Neural cell (in vitro differentiated cells): Measurements from ENCODE around the gene TCOF1. TPM values are rescaled to one million over a fixed set of nuclear protein-coding genes. Genes with fewer than 3 reads are reported as not detected.

ENCODE experiments used
- H2AFZ ChIP-seq: fragments of 200-600, 300-800 bp; sonication (generic), shearing (Covaris generic); 2 replicates; pipeline ENCODE4 v1.6.0; 2014; ENCODE audit warnings: low read depth, mild to moderate bottlenecking, antibody characterized with exemption, low read length, moderate library complexity
- H3F3A ChIP-seq: fragments of 200-600 bp; shearing (Covaris generic); 2 replicates; pipeline ENCODE4 v1.6.1; 2016; ENCODE audit warnings: mild to moderate bottlenecking, moderate library complexity, mixed read lengths, antibody characterized with exemption, low read length; ENCODE audit not compliant: insufficient read depth, poor library complexity, severe bottlenecking
- H3K27ac ChIP-seq: fragments of 200-600, 300-800 bp; sonication (generic), shearing (Covaris generic); 2 replicates; pipeline ENCODE4 v1.5.1; 2014; ENCODE audit warnings: mild to moderate bottlenecking, low read length, moderate library complexity
- H3K27me3 ChIP-seq: fragments of 300-800, 200-600 bp; sonication (generic), shearing (Covaris generic); 2 replicates; pipeline ENCODE4 v1.6.0; 2014; ENCODE audit warnings: mild to moderate bottlenecking, low read depth, low read length, moderate library complexity; ENCODE audit not compliant: insufficient read depth
- H3K36me3 ChIP-seq: fragments of 300-800, 200-600 bp; sonication (generic), shearing (Covaris generic); 2 replicates; pipeline ENCODE4 v1.5.1; 2014; ENCODE audit warnings: mild to moderate bottlenecking, antibody characterized with exemption, low read length, moderate library complexity; ENCODE audit not compliant: insufficient read depth
- H3K4me2 ChIP-seq: fragments of 300-800, 200-600 bp; sonication (generic), shearing (Covaris generic); 2 replicates; pipeline ENCODE4 v1.6.0; 2014; ENCODE audit warnings: mild to moderate bottlenecking, low read length
- H3K4me3 ChIP-seq: fragments of 300-800, 200-600 bp; sonication (generic), shearing (Covaris generic); 2 replicates; pipeline ENCODE4 v1.5.1; 2014; ENCODE audit warnings: mild to moderate bottlenecking, low read length, moderate library complexity
- H3K79me2 ChIP-seq: fragments of 200-600 bp; shearing (Covaris generic); replicated peaks from 2 replicates; pipeline ENCODE4 v1.6.0; 2014; ENCODE audit warnings: mild to moderate bottlenecking, low read length, moderate library complexity; ENCODE audit not compliant: insufficient read depth
- H3K9ac ChIP-seq: fragments of 300-800, 200-600 bp; sonication (generic), shearing (Covaris generic); 2 replicates; pipeline ENCODE4 v1.6.1; 2016; ENCODE audit warnings: mild to moderate bottlenecking, low read length, mixed read lengths
- H3K9me2 ChIP-seq: fragments of 200-600 bp; shearing (Covaris generic); 2 replicates; pipeline ENCODE4 v1.6.1; 2016; ENCODE audit warnings: mild to moderate bottlenecking, low read length, mixed read lengths; ENCODE audit not compliant: insufficient read depth
- H3K9me3 ChIP-seq: fragments of 200-600, 300-800 bp; sonication (generic), shearing (Covaris generic); 2 replicates; pipeline ENCODE4 v1.6.1; 2016; ENCODE audit warnings: mild to moderate bottlenecking, mixed run types, low read length, moderate library complexity, mixed read lengths
- H4K20me1 ChIP-seq: fragments of 200-600 bp; shearing (Covaris generic); 2 replicates; pipeline ENCODE4 v1.6.1; 2016; ENCODE audit warnings: mild to moderate bottlenecking, mixed run types; ENCODE audit not compliant: insufficient read depth
- EP300 ChIP-seq: fragments of 450-650 bp; conservative IDR thresholded peaks from 2 replicates; pipeline ENCODE4 v1.6.1; 2014; ENCODE audit warnings: antibody characterized with exemption, mild to moderate bottlenecking, moderate library complexity; ENCODE audit not compliant: poor library complexity, severe bottlenecking
- EZH2 ChIP-seq: fragments of 200-600, 300-800 bp; shearing (Covaris generic), sonication (generic); IDR thresholded peaks from 2 replicates; pipeline ENCODE4 v1.6.1; 2014; ENCODE audit warnings: antibody characterized with exemption, low read length, borderline replicate concordance, mild to moderate bottlenecking; ENCODE audit not compliant: insufficient read depth, poor library complexity, severe bottlenecking
- MXI1 ChIP-seq: fragments of 450-650 bp; conservative IDR thresholded peaks from 2 replicates; pipeline ENCODE4 v1.6.1; 2014; ENCODE audit warnings: antibody characterized with exemption, mild to moderate bottlenecking; ENCODE audit not compliant: poor library complexity, severe bottlenecking
- POLR2AphosphoS5 ChIP-seq: IDR thresholded peaks from 2 replicates; pipeline ENCODE4 v1.6.1; 2012
- RAD21 ChIP-seq: fragments of 450-650 bp; conservative IDR thresholded peaks from 2 replicates; pipeline ENCODE4 v1.6.1; 2014; ENCODE audit warnings: antibody characterized with exemption, mild to moderate bottlenecking, moderate library complexity
- SMC3 ChIP-seq: fragments of 450-650 bp; conservative IDR thresholded peaks from 2 replicates; pipeline ENCODE4 v1.6.1; 2014; ENCODE audit warnings: antibody characterized with exemption, mild to moderate bottlenecking, moderate library complexity; ENCODE audit not compliant: poor library complexity
- TAF1 ChIP-seq: IDR thresholded peaks from 2 replicates; pipeline ENCODE4 v1.6.1; 2012; ENCODE audit warnings: low read depth
- polyA plus RNA-seq: library from polyadenylated mRNA; depleted of rRNA; stranded (reverse); fragments of >200 nt; gene quantifications from 2 replicates; pipeline ENCODE4 v1.2.3, GENCODE V29; 2014
- TF ChIP-seq, protein P1 (sequence below): IDR thresholded peaks from 2 replicates; pipeline ENCODE4 v1.6.1; 2012; ENCODE audit warnings: borderline replicate concordance
- TF ChIP-seq, protein P2 (sequence below): fragments of 450-650 bp; IDR thresholded peaks from 2 replicates; pipeline ENCODE4 v1.5.1; 2014; ENCODE audit warnings: antibody characterized with exemption, mild to moderate bottlenecking, moderate library complexity; ENCODE audit not compliant: poor library complexity, severe bottlenecking

Gene TCOF1
- polyA plus RNA-seq, 1 donor from 2014 or later = 6.5 TPM

DNA sequence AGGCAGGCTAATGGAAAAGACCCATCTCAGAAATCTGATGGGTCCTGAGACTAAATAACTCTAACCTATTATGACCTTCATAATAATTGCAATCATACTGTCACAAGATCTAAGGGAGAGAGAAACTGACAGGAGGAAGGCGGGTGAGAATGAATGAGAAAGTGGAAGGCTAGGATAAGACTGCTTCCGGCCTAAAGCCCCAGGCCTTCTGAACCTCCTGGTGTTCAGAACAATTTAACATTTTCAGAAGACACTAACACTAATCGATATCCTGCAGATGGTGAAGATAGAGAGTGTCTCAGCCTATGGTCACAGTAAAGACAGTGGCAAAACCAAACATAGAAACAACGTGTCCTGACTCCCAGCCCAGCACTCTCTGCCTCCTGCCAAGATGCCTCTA lies 90.8 kb downstream of the TCOF1 start:
- no peaks in the 10 kb centered on the region for H3K36me3 ChIP-seq

DNA sequence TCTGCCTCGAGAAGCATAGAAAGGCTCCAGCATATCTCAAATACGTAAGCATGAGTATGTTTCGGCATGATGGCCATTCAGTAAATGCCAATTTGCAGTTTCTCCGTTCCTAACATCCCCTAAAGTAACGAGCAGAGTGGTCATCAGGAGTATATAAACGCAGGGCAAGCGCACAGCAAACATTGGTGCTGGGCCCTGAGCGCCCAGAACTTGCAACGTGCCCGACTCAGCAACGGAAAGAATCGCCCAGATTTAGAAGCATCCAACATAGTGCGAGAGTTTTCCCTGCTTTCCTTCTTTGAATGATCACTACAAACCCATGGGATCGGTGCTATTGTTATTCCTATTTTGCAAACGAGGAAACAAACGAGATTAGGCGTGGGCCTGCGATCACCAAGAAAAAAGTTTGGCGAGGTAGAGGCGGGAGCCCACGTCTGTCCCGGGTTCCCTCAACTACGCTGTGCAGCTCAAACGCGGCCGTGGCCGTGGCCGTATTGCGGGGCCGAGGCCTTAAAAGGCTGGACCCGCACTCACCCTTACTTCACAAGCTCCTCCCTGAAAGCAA lies 91.5 kb downstream of the TCOF1 start:
- peak overlapping the region; percentile 91 for H3K4me2 ChIP-seq
- H3K9me2 ChIP-seq = no peaks in the 10 kb centered on the region
- no peaks in the 10 kb centered on the region for H3K9me3 ChIP-seq
- H3K27me3 ChIP-seq = no peaks in the 10 kb centered on the region
- no peaks in the 10 kb centered on the region for H3F3A ChIP-seq
- H3K4me3 ChIP-seq = peak overlapping the region; percentile 79
- no peaks in the 10 kb centered on the region for H3K36me3 ChIP-seq
- H3K79me2 ChIP-seq = peaks cover 19% of the 10 kb centered on the region
- peak overlapping the region; percentile 78 for H2AFZ ChIP-seq
- TF ChIP-seq POLR2AphosphoS5 = no peak
- no peak for TF ChIP-seq RAD21
- TF ChIP-seq TAF1 = no peak
- no peak for TF ChIP-seq EZH2
- no peak for TF ChIP-seq EP300
- TF ChIP-seq, protein P1, sequence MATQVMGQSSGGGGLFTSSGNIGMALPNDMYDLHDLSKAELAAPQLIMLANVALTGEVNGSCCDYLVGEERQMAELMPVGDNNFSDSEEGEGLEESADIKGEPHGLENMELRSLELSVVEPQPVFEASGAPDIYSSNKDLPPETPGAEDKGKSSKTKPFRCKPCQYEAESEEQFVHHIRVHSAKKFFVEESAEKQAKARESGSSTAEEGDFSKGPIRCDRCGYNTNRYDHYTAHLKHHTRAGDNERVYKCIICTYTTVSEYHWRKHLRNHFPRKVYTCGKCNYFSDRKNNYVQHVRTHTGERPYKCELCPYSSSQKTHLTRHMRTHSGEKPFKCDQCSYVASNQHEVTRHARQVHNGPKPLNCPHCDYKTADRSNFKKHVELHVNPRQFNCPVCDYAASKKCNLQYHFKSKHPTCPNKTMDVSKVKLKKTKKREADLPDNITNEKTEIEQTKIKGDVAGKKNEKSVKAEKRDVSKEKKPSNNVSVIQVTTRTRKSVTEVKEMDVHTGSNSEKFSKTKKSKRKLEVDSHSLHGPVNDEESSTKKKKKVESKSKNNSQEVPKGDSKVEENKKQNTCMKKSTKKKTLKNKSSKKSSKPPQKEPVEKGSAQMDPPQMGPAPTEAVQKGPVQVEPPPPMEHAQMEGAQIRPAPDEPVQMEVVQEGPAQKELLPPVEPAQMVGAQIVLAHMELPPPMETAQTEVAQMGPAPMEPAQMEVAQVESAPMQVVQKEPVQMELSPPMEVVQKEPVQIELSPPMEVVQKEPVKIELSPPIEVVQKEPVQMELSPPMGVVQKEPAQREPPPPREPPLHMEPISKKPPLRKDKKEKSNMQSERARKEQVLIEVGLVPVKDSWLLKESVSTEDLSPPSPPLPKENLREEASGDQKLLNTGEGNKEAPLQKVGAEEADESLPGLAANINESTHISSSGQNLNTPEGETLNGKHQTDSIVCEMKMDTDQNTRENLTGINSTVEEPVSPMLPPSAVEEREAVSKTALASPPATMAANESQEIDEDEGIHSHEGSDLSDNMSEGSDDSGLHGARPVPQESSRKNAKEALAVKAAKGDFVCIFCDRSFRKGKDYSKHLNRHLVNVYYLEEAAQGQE = no peak
- no peak for TF ChIP-seq MXI1
- TF ChIP-seq, protein P2, sequence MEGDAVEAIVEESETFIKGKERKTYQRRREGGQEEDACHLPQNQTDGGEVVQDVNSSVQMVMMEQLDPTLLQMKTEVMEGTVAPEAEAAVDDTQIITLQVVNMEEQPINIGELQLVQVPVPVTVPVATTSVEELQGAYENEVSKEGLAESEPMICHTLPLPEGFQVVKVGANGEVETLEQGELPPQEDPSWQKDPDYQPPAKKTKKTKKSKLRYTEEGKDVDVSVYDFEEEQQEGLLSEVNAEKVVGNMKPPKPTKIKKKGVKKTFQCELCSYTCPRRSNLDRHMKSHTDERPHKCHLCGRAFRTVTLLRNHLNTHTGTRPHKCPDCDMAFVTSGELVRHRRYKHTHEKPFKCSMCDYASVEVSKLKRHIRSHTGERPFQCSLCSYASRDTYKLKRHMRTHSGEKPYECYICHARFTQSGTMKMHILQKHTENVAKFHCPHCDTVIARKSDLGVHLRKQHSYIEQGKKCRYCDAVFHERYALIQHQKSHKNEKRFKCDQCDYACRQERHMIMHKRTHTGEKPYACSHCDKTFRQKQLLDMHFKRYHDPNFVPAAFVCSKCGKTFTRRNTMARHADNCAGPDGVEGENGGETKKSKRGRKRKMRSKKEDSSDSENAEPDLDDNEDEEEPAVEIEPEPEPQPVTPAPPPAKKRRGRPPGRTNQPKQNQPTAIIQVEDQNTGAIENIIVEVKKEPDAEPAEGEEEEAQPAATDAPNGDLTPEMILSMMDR = no peak
- TF ChIP-seq SMC3 = no peak
- H3K9ac ChIP-seq = peak overlapping the region; percentile 93
- no peaks in the 10 kb centered on the region for H4K20me1 ChIP-seq
- peak overlapping the region; percentile 97 for H3K27ac ChIP-seq

More for the DNA sequence above, 90.8 kb downstream of the TCOF1 start:
- no peaks in the 10 kb centered on the region for H3F3A ChIP-seq
- no peaks in the 10 kb centered on the region for H3K9me2 ChIP-seq
- peak overlapping the region; percentile 91 for H3K4me2 ChIP-seq
- H3K9ac ChIP-seq = peak overlapping the region; percentile 93
- no peak overlapping the region for H3K27ac ChIP-seq
- no peaks in the 10 kb centered on the region for H4K20me1 ChIP-seq
- H2AFZ ChIP-seq = no peak overlapping the region
- peaks cover 19% of the 10 kb centered on the region for H3K79me2 ChIP-seq
- TF ChIP-seq SMC3 (no peak), EZH2 (no peak), POLR2AphosphoS5 (no peak), MXI1 (no peak)
- TF ChIP-seq, protein P1 = no peak
- peak overlapping the region; percentile 79 for H3K4me3 ChIP-seq
- H3K27me3 ChIP-seq = no peaks in the 10 kb centered on the region
- no peaks in the 10 kb centered on the region for H3K9me3 ChIP-seq

Other genes with a start within 250 kb of the TCOF1 start
- not detected in 2 replicates for gene PDGFRB, start 201.9 kb upstream of the TCOF1 start, polyA plus RNA-seq
- not detected in 2 replicates for gene CDX1, start 190.9 kb upstream of the TCOF1 start, polyA plus RNA-seq
- gene SLC6A7, start 167.6 kb upstream of the TCOF1 start, polyA plus RNA-seq = 1.5 and 4.6 TPM in 2 replicates
- gene CAMK2A, start 67.9 kb upstream of the TCOF1 start, polyA plus RNA-seq = 61.7 and 73.9 TPM in 2 replicates
- gene ARSI, start 54.8 kb upstream of the TCOF1 start, polyA plus RNA-seq = not detected in 2 replicates
- gene CD74, start 55.2 kb downstream of the TCOF1 start, polyA plus RNA-seq = not detected in 2 replicates
- gene RPS14, start 92.0 kb downstream of the TCOF1 start, polyA plus RNA-seq = 2,744 and 3,490 TPM in 2 replicates
- gene NDST1, start 150.4 kb downstream of the TCOF1 start, polyA plus RNA-seq = 15.6 and 21.9 TPM in 2 replicates